K562 (cell line): ENCODE results near the gene AFF1. TPM values are rescaled to one million over a fixed set of nuclear protein-coding genes. Genes with fewer than 3 reads are reported as not detected.

Experiments used
- ATF3 ChIP-seq, 2 experiments: fragments of 450-650 bp in 1 of 2; sonication (generic) in 1 of 2; formaldehyde crosslinking in 1 of 2; IDR thresholded peaks in 1 of 2; conservative IDR thresholded peaks in 1 of 2; 2 replicates each; pipeline versions ENCODE4 v1.6.1 to v1.8.1; 2016 to 2023; ENCODE audit warnings: mild to moderate bottlenecking in 2 of 2, moderate library complexity in 2 of 2, inconsistent platforms in 1 of 2, missing genetic modification reagents in 1 of 2
- CBFA2T2 ChIP-seq: fragments of 450-650 bp; conservative IDR thresholded peaks from 2 replicates; pipeline ENCODE4 v1.6.1; 2017; ENCODE audit warnings: mild to moderate bottlenecking
- CBFA2T3 ChIP-seq: fragments of 450-650 bp; IDR thresholded peaks from 2 replicates; pipeline ENCODE4 v1.6.1; 2017
- CREBBP ChIP-seq: IDR thresholded peaks from one replicate; pipeline ENCODE4 v1.6.1; 2012; ENCODE audit warnings: low read depth, mild to moderate bottlenecking, control low read depth, inconsistent platforms, low read length
- CUX1 ChIP-seq: fragments of 200-800 bp; sonication (Bioruptor generic); IDR thresholded peaks from 2 replicates; pipeline ENCODE4 v1.6.1; 2016; ENCODE audit warnings: missing genetic modification characterization, missing compliant biosample characterization
- DACH1 ChIP-seq: fragments of 450-650 bp; IDR thresholded peaks from 2 replicates; pipeline ENCODE4 v1.6.1; 2018; ENCODE audit not compliant: partially characterized antibody
- GTF2A2 ChIP-seq: IDR thresholded peaks from 2 replicates; pipeline ENCODE4 v1.6.1; 2016; ENCODE audit warnings: mild to moderate bottlenecking, missing genetic modification characterization, missing compliant biosample characterization
- HCFC1 ChIP-seq: IDR thresholded peaks from 2 replicates; pipeline ENCODE4 v1.6.1; 2012; ENCODE audit warnings: low read depth, low read length, improper control_type of control experiment
- HDAC6 ChIP-seq: IDR thresholded peaks from 2 replicates; pipeline ENCODE4 v1.6.1; 2012; ENCODE audit warnings: low read depth, mild to moderate bottlenecking, control low read depth, inconsistent platforms, low read length, moderate library complexity
- KAT7 ChIP-seq: sonication (generic); formaldehyde crosslinking; IDR thresholded peaks from 2 replicates; pipeline ENCODE4 v1.8.0; 2022; ENCODE audit warnings: missing genetic modification reagents, mild to moderate bottlenecking, borderline replicate concordance
- KLF10 ChIP-seq: fragments of 250-450 bp; sonication (Bioruptor Pico); IDR thresholded peaks from 2 replicates; pipeline ENCODE4 v1.6.1; 2021; ENCODE audit warnings: matching md5 sums
- RBM34 ChIP-seq: fragments of 200-400 bp; formaldehyde crosslinking; IDR thresholded peaks from 2 replicates; pipeline ENCODE4 v1.6.1; 2018; ENCODE audit warnings: low read length, borderline replicate concordance; ENCODE audit not compliant: insufficient read depth
- RUNX1 ChIP-seq: sonication (generic); IDR thresholded peaks from 2 replicates; pipeline ENCODE4 v1.6.1; 2016; ENCODE audit warnings: antibody characterized with exemption, low read depth
- TAL1 ChIP-seq: fragments of 450-650 bp; IDR thresholded peaks from 2 replicates; pipeline ENCODE4 v1.6.1; 2016; ENCODE audit warnings: mild to moderate bottlenecking
- TCF3 ChIP-seq: sonication (generic); formaldehyde crosslinking; IDR thresholded peaks from 2 replicates; pipeline ENCODE4 v1.4.0; 2020; ENCODE audit warnings: mild to moderate bottlenecking, missing genetic modification reagents
- TEAD4 ChIP-seq, 2 experiments: sonication (generic) in 1 of 2; formaldehyde crosslinking in 1 of 2; IDR thresholded peaks; 2 replicates each; pipeline versions ENCODE4 v1.6.1 to v1.8.0; 2012 to 2022; ENCODE audit warnings: borderline replicate concordance in 1 of 2, inconsistent platforms in 1 of 2, low read length in 1 of 2, mild to moderate bottlenecking in 1 of 2, missing genetic modification reagents in 1 of 2
- XRCC5 ChIP-seq: fragments of 200-400 bp; formaldehyde crosslinking; IDR thresholded peaks from 2 replicates; pipeline ENCODE4 v1.6.1; 2017; ENCODE audit warnings: low read depth, mild to moderate bottlenecking, low read length
- ZNF121 ChIP-seq: sonication (generic); formaldehyde crosslinking; conservative IDR thresholded peaks from 2 replicates; pipeline ENCODE4 v1.8.0; 2022; ENCODE audit warnings: missing genetic modification reagents
- ZNF217 ChIP-seq: sonication (generic); formaldehyde crosslinking; IDR thresholded peaks from 2 replicates; pipeline ENCODE4 v1.8.0; 2022; ENCODE audit warnings: mild to moderate bottlenecking, missing genetic modification reagents
- polyA plus RNA-seq, 8 experiments: library from polyadenylated mRNA; depleted of rRNA in 4 of 8; stranded (reverse) in 5 of 8; unstranded in 3 of 8; fragments of >200 nt; fragmentation: Nextera tagmentation in 2 of 8; fragmentation: Illumina TruSeq in 1 of 8; extraction: Ambion mirVana in 2 of 8; extraction: Trizol in 1 of 8; gene quantifications; 2 replicates each; pipeline versions ENCODE4 v1.2.1 to v1.2.3, GENCODE V29; 2011 to 2014; ENCODE audit warnings: inconsistent platforms in 1 of 8, missing spikeins in 1 of 8
- total RNA-seq, 7 experiments: library from RNA; depleted of rRNA in 6 of 7; stranded (reverse); fragments of >200 nt in 6 of 7; fragmentation: Illumina TruSeq in 2 of 7; extraction: Trizol in 2 of 7; gene quantifications; 2 replicates each; pipeline versions ENCODE4 v1.2.1 to v1.2.3, GENCODE V29; 2011 to 2021; ENCODE audit warnings: low replicate concordance in 1 of 7
- TF ChIP-seq, protein P1 (sequence below): fragments of 250-450 bp; sonication (Bioruptor Pico); IDR thresholded peaks from 2 replicates; pipeline ENCODE4 v1.5.0; 2021

Gene AFF1
- total and polyA plus RNA-seq, 9 of the 15 experiments (the other 6 are each of a cell fraction or from before 2014, with no cell fraction given): 4.1 to 47.5 (median 17.2) TPM

DNA sequence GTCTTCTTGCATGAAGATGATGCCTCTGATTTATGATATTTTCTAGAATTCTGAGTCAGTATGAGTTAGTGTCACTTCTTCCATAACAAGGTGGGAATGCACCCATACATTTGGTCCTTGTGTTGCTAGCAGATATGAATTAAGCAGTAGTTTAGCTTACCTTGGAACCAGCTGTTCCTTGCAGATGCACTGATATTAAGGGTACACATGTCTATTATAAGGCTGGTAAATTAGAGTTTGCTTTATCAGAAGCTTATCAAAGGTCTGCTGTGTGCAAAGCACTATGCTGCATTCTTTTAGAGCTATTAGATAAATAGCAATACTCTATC is 36.5 kb downstream of the AFF1 start (continued):
- TF ChIP-seq DACH1: peak; percentile 61
- TF ChIP-seq CREBBP: no peak
- peak; percentile 60 for TF ChIP-seq TEAD4 (IDR thresholded peaks at IDR 0.05; ENCODE audit: low read length)
- TF ChIP-seq TEAD4 (CRISPR knock-in tag; IDR thresholded peaks at IDR 0.05; ENCODE audit: borderline replicate concordance): no peak
- no peak for TF ChIP-seq ZNF217 (CRISPR knock-in tag)
- TF ChIP-seq ATF3 (IDR thresholded peaks at IDR 0.05): no peak
- TF ChIP-seq ATF3 (CRISPR knock-in tag; conservative IDR thresholded peaks at IDR 0.05): no peak
- peak; percentile 56 for TF ChIP-seq TCF3 (CRISPR knock-in tag)
- peak; percentile 75 for TF ChIP-seq CBFA2T3
- no peak for TF ChIP-seq KAT7 (CRISPR knock-in tag)
- no peak for TF ChIP-seq RBM34
- peak; percentile 33; the same call in 1 of the 2 replicates for TF ChIP-seq TAL1
- TF ChIP-seq XRCC5: no peak
- TF ChIP-seq HCFC1: no peak
- TF ChIP-seq RUNX1: no peak
- no peak for TF ChIP-seq HDAC6
- TF ChIP-seq CUX1 (CRISPR knock-in tag): no peak
- TF ChIP-seq CBFA2T2: peak; percentile 59
- TF ChIP-seq GTF2A2: no peak
- no peak for TF ChIP-seq ZNF121 (CRISPR knock-in tag)
- TF ChIP-seq, protein P1, sequence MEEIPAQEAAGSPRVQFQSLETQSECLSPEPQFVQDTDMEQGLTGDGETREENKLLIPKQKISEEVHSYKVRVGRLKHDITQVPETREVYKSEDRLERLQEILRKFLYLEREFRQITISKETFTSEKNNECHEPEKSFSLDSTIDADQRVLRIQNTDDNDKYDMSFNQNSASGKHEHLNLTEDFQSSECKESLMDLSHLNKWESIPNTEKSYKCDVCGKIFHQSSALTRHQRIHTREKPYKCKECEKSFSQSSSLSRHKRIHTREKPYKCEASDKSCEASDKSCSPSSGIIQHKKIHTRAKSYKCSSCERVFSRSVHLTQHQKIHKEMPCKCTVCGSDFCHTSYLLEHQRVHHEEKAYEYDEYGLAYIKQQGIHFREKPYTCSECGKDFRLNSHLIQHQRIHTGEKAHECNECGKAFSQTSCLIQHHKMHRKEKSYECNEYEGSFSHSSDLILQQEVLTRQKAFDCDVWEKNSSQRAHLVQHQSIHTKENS (CRISPR knock-in tag): no peak
- no peak for TF ChIP-seq KLF10
